Ovary (tissue), 3 donors: ENCODE results near the gene OPA1.

ENCODE experiments used
- EP300 ChIP-seq: sonication (generic); formaldehyde crosslinking; IDR thresholded peaks from one replicate; pipeline ENCODE4 v1.6.1; 2017; ENCODE audit warnings: antibody characterized with exemption
- POLR2A ChIP-seq: fragments of 450-650 bp; IDR thresholded peaks from one replicate; pipeline ENCODE4 v1.6.1; 2017; ENCODE audit warnings: antibody characterized with exemption, mild to moderate bottlenecking, moderate library complexity
- TF ChIP-seq, protein P1 (sequence below), 3 donors: fragments of 450-650 bp in 2 of 3; fragments of 200-600 bp in 1 of 3; IDR thresholded peaks; one replicate each; pipeline versions ENCODE4 v1.5.1 to v1.8.0; 2016 to 2022; ENCODE audit warnings: antibody characterized with exemption in 3 of 3, mild to moderate bottlenecking in 1 of 3
- donor health status: DM: no; HTN: no; CAD: no.

DNA sequence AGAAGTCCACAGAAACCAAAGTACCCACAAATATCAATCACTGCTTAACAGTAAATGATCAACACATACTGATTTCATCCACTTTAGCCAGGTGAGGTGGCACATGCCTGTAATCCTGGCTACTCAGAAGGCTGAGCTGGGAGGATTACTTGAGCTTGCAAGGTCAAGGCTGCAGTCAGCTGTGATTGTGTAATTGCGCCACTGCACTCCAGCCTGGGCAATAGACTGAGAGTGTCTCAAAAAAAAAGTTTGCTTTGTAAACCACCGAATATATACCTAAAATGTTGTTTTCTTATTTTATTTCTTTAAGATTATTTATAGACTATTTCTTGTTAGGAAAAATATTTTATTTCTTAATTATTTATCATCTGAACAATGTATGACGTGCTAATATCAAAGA lies 29.6 kb upstream of the OPA1 start:
- no peak for TF ChIP-seq POLR2A
- TF ChIP-seq, protein P1, sequence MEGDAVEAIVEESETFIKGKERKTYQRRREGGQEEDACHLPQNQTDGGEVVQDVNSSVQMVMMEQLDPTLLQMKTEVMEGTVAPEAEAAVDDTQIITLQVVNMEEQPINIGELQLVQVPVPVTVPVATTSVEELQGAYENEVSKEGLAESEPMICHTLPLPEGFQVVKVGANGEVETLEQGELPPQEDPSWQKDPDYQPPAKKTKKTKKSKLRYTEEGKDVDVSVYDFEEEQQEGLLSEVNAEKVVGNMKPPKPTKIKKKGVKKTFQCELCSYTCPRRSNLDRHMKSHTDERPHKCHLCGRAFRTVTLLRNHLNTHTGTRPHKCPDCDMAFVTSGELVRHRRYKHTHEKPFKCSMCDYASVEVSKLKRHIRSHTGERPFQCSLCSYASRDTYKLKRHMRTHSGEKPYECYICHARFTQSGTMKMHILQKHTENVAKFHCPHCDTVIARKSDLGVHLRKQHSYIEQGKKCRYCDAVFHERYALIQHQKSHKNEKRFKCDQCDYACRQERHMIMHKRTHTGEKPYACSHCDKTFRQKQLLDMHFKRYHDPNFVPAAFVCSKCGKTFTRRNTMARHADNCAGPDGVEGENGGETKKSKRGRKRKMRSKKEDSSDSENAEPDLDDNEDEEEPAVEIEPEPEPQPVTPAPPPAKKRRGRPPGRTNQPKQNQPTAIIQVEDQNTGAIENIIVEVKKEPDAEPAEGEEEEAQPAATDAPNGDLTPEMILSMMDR (IDR thresholded peaks at IDR 0.05) = no peak
- no peak for TF ChIP-seq EP300
